Stimulated activated CD4-positive, alpha-beta T cell treated with anti-CD3 and anti-CD28 coated beads, Interleukin-1b, Interleukin-23, amount 100 ng/mL, for 1 hour (primary cell): ENCODE results near the gene SLC11A1.

Experiments used
- DNase-seq, 2 donors: peaks; one replicate each; pipeline ENCODE4 v3.0.0-alpha.2; 2020; ENCODE audit warnings: low read depth in 2 of 2

The SLC11A1 gene

GRCh38 chr2:218381916-218382366 lies at the start of gene SLC11A1:
Gene SLC11A1, plus strand, starts transcription at chr2:218382273. Its CDS starts 96 bp downstream, at chr2:218382369.
- no peak for DNase-seq

GRCh38 chr2:218332288-218332687 lies 49.8 kb upstream of the SLC11A1 start:
- no peak for DNase-seq

- DNase-seq: no peak
These were observed 49.0 kb upstream of the SLC11A1 start for GRCh38 chr2:218332920-218333645.

- no peak for DNase-seq
These were observed 47.5 kb upstream of the SLC11A1 start for GRCh38 chr2:218334531-218334930.

GRCh38 chr2:218340656-218341055 lies 41.4 kb upstream of the SLC11A1 start:
- DNase-seq: no peak

- no peak for DNase-seq
These were observed 40.7 kb upstream of the SLC11A1 start for GRCh38 chr2:218341381-218341780.

- DNase-seq: no peak
These were observed 39.2 kb upstream of the SLC11A1 start for GRCh38 chr2:218342837-218343236.

- DNase-seq: no peak
These were observed 38.5 kb upstream of the SLC11A1 start for GRCh38 chr2:218343591-218343990.

GRCh38 chr2:218344090-218344754 lies 37.9 kb upstream of the SLC11A1 start:
- no peak for DNase-seq

GRCh38 chr2:218344755-218345417 lies 37.2 kb upstream of the SLC11A1 start:
- no peak for DNase-seq

GRCh38 chr2:218345491-218346236 lies 36.4 kb upstream of the SLC11A1 start:
- no peak for DNase-seq

- no peak for DNase-seq
These were observed 34.9 kb upstream of the SLC11A1 start for GRCh38 chr2:218347172-218347571.

- DNase-seq: no peak
These were observed 28.0 kb upstream of the SLC11A1 start for GRCh38 chr2:218354045-218354444.

- DNase-seq: no peak
These were observed 27.1 kb upstream of the SLC11A1 start for GRCh38 chr2:218354850-218355443.

- DNase-seq: no peak
These were observed 24.6 kb upstream of the SLC11A1 start for GRCh38 chr2:218357236-218358177.

GRCh38 chr2:218360453-218360852 lies 21.6 kb upstream of the SLC11A1 start:
- DNase-seq: no peak

- DNase-seq: no peak
These were observed 19.5 kb upstream of the SLC11A1 start for GRCh38 chr2:218362606-218363005.

- DNase-seq: no peak
These were observed 18.3 kb upstream of the SLC11A1 start for GRCh38 chr2:218363736-218364135.

- no peak for DNase-seq
These were observed 17.9 kb upstream of the SLC11A1 start for GRCh38 chr2:218364196-218364595.

- no peak for DNase-seq
These were observed 15.3 kb upstream of the SLC11A1 start for GRCh38 chr2:218366621-218367414.
